GM19025 (cell line): Measurements from ENCODE around the gene UNC5C.

Experiments
- ATAC-seq: cut with Tn5 transposase; IDR thresholded peaks from one replicate; pipeline ENCODE4 v1.9.1; 2021; ENCODE audit warnings: mild to moderate bottlenecking, low read depth, moderate library complexity; ENCODE audit not compliant: unreplicated experiment

The UNC5C gene

DNA sequence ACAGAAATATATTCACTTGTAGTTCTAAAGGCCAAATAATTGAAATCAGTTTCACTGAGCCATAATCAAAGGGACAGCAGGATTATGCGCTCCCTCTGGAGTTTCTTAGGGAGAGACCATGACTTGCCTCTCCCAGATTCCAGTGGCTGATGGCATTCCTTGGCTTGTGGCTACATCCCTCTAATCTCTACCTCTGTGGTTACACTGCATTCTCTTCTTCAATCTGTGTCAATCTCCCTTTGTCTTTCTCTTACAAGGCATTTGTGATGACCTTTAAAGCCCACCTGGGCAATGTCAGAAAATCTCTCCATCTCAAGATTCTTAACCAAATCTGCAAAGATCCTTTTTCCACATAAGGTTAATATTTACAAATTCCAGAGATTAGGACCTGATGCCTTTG is 260.2 kb downstream of the UNC5C start:
- ATAC-seq, result no peak

DNA sequence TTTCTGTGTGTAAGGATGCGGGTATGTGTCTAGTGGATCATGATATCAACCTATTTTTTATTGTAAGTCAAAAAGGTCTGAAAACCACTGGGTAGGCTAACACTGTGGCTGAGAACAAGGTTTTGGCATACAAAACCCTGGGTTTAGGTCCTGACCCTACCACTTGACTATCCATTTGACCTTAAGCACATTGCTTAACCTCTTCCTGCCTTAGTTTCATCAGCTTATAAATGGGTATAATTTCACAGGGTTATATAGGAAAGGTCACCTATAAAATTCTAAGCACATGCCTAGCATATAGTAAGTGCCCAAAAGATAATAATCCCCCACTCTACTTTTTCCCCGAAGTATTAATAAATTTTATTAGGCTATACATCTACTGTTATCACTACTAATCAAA is 263.0 kb downstream of the UNC5C start:
- no peak for ATAC-seq

DNA sequence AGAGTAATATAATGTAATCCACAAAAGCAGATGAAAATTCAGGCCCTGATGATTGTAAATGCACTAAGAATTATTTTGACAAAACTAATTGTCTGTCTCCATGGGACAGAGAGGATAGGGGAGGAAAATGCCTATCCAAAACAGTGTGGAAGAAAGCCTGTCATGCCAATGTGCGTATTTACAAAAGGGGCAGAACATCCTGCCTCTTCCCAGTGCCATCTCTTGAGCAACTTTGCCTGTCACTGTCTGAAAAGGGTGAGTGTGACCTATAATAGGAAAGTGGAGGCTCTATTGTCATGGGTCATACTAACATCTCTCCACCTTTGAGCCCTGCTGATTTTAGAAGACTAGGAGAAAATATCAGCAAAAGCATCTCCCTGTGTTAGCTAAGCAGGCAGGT is 264.1 kb downstream of the UNC5C start:
- ATAC-seq, result no peak

DNA sequence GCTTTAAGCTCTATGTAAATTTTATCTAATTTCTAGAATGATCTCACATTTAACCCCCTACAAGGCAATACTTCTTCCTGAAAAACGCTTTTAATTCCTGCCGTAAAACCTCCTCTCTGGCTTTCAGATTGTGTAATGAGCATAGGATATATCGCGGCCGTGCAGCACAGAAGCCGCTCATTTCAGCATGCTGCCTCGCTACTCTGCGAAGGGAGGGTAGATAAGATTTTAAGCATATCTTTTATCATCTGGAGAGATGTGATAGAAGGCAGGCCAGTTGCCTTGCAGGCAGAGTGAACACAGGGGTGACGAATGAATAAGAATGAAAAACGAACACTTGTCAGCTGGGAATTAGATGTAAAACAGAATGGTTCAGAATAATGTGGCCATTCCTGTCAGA is 265.5 kb downstream of the UNC5C start:
- no peak for ATAC-seq

DNA sequence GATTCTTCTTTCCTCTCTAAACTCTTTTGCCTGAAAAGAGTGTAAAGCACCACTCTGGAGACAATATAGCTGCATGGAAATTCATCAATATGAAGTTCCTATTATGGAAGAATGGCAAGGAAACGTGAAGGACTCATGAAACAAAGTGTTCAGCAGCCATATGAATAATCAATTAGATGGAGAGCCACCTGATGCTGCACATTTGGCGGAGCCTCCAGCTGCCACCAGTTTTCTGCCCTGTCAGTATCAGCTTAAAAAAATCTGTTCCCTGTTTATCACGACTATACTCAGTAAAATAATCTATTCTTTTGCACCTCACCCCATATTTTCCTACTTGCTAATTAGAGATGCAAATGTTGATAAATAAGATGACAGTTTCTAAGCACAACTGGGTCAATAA is 276.0 kb downstream of the UNC5C start:
- ATAC-seq, result no peak

DNA sequence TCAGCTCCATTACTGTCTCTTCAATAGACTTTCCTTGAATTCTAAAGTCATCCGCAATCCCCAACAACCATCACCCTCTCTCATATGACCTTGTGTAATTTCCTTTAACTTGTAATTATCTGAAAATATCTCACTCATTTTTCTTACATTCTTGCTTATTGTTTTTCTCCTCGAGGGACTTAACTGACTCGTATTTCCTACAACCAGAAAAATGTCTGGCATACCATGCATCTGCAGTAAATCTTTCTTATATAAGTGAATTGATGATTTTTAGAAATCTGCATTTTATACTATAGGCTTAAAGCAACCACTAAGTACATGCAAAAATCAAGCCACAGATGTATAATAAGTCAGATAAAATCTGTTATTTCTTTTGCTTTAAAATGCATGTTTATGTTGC is 276.7 kb downstream of the UNC5C start:
- ATAC-seq, result no peak

DNA sequence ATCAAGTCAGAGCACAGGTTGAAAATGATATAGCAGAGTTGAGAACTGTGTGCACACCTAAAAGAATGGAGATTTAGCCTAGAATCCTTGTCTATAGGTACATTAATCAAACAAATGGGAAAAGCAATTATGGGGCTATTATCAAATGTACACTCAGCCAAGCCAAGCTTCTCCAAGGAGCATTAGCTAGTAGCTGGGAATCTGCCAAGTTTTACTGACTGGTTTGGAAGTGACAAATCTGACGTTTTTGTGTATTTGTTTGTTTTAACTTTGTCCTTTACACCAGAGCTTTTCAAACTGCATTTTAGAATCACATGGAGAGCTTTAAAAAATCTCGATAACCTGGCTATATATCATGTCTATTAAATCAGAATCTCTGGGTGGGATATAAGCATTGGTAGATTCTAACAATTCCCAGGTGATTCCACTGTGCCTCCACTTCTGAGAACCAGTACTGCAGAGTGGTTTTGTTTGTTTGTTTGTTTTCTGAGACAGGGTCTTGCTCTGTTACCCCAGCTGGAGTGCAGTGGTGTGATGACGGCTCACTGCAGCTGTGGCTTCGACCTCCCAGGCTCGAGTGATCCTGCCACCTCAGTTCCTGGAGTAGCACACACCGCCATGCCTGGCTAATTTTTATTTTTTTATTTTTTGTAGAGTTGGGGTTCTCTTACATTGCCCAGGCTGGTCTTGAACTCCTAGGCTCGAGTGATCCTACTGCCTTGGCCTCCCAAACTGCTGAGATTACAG is 279.8 kb downstream of the UNC5C start:
- no peak for ATAC-seq

DNA sequence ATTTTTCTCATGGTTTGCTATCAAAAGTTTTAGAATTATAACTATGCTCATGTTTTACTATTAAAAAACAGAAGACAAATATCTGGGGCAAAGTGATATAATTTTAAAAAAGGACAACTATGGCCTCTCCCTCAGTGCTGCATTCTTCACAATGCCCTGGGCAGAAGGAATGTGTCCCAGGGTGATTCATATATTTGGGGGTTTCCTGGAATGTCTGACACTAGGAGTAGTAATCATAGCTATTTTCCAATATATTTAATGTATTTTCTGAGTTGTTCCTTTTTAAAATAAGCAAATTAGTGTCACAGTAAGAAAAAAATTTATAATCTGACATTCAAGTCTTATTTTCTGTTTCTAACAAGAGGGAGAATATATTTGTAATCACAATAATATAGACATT is 281.7 kb downstream of the UNC5C start:
- no peak for ATAC-seq

DNA sequence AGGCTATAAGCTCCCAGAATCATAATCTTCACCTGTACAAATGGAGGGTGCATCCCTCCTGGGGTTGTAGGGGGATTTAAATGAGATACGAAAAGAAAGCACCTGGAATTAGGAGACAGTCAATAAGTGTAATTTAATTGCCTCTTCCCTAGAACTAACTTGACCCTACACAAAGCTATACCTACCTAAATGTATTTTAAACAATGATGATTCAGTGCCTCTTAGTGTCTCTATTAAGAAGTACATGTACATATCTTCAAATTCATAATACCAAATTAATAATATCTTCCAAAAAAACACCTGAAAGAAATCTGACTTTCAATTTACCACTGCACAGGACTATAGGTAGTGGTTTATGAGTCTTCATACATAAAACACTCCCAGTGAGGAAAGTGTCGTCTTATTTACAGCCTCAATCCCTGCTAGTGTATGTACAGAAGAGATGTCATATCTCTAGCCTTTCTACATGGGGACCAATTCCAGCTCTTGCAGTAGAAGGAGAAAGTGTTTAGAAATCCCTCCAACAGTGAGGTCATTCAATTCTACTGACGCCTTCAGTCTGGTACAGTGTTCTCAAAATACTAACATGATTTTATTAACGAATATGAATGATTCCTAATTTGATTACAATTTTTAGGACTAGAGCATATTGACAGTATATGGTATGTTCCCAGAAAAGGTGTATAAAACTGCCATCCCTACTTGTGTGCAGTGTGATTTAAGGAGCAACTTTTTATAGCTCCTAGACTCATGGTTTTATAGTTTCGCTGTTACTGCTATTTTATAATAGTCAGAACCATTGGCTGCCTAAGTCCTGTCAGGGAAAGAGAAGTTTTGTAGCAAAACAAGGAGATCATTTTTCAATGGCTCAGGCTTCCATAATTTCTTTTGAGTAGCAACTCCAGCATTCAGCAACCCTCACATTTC is 282.7 kb downstream of the UNC5C start:
- ATAC-seq, result no peak

DNA sequence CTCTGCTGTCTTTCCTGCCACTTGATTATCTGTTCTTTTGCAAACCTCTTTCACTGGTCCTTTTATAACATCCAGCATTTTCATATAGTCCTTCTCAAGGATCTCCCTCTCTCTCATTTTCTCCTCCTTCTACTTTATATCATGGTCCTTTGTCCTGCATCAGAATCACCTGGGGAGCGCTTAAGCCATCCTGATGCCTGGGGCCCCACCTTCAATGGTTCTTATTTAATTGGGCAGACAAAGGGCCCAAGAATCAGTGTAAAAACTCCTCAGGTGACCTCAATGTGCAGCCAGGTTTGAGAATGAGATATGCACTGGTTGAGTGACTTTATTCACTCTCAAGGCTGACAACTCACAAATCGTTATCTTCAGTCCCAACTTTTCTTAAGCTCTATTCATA is 283.9 kb downstream of the UNC5C start:
- no peak for ATAC-seq

DNA sequence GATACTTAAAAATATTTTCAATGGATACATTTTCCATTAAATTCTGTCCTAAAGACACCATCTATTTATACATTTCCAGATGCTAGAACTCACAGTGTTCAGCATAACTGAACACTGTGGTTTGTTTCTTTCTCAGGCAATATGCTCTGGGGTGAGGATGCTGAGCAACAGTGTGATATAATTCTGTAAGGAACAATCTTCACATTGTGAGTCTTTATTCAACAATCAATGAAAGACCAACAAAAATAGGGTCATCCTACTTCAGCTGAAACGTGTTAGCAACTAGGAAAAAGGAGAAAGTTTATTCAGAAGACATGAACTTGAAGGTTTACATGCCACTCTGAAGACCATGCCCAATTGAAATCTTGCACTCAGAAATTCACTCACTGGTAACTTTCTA is 284.8 kb downstream of the UNC5C start:
- ATAC-seq, result no peak

DNA sequence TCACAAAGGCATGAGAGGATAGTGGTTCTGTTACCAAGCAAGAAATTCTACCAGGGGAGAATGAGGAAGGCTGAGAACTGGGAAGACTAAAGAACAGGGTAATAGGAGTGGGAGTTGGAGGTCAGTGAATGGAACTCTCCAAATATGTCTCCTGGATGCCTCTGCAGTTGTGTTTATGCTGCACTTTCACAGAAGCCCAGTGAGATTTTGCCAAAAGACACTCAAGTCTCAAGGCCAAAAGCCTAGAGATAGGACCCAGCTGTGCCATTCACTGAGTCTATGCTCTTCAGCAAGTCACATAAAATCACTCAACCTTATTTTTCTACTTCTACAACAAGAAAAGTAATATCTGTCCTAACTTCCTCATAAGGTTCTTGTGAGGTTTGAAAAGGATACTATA is 285.4 kb downstream of the UNC5C start:
- no peak for ATAC-seq

DNA sequence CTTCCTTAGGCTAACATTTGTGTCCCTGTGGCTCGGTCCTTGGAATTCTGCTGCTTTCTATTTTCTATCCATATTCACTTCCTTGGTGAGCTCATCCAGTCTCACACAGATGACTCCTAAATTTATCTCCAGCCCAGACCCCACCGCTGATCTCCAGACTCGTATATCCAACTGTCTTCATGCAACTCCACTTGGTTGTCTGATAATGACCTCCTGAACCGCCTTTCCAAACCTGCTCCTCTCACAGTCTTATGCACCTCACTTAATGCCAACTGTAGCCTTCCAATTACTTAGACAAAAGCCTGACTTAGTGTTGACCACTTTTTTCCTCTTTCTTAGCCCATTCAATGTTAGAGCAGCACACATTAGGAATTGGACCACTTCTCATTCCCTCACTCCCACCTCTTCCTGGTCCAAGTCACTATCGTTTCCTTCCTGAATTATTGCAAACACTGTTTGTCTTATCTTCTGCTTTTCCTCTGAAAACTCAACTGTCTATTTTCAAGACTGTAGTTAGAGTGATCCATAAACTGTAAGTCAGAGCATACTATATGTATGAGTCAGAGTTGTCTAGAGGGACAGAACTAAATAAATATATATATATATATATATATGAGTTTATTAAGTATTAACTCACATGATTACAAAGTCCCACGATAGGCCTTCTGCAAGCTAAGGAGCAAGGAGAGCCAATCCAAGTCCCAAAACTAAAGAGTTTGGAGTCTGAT is 292.5 kb downstream of the UNC5C start:
- no peak for ATAC-seq

DNA sequence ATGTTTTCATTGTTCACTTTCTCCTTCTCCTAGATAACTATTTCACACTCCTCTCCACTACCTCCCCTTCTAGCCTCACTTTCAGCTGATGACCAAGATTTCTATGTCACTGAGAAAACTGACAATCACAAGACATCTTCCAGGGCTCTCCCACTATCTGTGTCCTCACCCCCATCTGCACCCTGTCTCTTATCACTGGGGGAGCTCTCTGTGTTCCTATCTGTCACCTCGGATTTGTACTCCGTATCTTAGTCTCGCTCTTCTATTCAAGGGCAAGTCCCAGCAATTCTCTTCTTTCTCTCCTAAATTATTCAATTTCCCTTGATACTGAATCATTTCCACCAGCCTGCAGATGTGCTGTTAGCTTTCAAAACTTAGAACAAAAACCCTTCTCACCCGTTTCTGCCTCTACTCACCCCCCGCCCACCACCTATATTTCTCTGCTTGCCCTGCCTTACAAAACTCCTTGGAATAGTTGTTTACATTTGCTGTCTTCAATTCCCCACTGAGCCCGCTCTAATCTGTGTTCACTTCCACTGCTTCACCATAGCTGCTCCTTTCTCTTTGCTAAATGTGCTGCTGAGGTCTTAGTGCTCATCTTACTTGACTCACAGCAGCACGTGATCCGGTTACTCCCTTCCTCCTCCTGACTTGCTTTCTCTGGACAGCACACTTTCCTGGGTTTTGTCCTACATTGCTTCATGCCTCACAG is 293.2 kb downstream of the UNC5C start:
- no peak for ATAC-seq

DNA sequence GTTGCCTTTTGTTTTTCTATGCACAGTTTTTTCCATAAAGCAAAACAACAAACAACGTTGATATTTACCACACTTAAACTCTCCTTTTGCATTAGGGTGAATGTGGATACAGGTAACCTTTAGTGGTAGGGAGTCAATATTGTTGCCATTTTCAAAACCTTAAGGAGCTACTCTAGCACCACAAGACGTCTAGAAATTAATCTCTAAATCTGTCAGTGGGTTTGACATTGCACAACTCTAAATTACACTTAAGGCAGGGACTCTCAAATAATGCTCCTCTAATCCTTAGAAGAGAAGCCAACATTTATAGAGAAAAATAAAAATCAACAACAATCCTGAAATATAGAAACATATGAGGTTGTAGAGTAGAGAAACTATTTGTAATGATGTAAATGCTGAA is 297.2 kb downstream of the UNC5C start:
- ATAC-seq, result no peak

DNA sequence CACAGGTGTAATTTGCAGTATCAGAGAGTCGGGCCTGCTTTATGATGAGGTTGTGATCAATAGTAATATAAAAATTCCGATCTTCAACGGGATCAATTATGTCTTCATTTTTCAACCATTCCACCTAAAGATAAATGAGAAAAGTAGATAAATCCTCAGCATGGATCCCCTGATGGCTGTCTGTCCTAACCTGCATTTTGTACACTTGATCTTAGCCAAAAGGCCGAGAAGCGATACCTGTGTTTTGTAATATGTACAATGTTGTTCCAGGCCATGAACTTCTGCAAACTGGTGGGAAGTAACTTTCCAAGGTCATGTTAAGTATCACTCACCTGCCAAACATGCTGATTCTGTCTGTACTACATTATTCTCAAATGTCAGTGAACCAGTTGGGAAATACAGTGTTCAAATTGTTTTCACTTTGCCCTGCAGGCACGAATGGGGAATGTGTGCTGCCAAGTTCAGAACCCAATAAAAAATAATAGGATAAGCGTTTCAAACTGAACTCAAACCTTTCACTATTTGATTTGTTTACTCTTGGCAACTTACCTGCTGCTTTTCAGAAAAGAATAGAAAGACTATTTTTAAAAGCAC is 298.1 kb downstream of the UNC5C start:
- ATAC-seq, result no peak

DNA sequence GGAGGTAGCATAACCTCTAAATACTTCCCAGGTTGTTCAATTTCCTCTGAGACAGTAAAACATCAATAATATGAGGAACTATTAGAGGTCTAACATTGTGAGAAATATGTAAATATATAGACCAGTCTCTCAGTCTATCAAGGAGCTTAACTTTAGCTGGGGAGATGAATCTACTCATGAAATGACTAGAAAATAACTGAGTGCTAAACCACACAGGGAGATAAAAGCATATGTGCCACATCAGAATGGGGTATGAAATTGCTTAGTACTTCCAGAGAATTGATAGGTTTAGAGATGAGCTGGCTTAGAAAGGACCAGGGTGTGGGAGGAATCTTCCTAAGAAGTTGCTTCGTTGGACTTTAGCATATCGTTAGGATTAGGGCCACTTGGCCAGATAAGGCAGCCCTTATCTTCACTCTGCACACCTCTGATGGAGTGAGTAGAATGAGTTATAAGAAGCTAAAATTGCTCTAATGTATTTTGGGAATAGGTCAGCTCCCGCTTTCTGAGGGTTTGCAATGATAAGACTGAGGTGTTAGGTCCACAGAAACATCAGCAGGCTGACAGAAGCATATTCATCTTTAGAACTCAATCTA is 299.2 kb downstream of the UNC5C start:
- no peak for ATAC-seq

DNA sequence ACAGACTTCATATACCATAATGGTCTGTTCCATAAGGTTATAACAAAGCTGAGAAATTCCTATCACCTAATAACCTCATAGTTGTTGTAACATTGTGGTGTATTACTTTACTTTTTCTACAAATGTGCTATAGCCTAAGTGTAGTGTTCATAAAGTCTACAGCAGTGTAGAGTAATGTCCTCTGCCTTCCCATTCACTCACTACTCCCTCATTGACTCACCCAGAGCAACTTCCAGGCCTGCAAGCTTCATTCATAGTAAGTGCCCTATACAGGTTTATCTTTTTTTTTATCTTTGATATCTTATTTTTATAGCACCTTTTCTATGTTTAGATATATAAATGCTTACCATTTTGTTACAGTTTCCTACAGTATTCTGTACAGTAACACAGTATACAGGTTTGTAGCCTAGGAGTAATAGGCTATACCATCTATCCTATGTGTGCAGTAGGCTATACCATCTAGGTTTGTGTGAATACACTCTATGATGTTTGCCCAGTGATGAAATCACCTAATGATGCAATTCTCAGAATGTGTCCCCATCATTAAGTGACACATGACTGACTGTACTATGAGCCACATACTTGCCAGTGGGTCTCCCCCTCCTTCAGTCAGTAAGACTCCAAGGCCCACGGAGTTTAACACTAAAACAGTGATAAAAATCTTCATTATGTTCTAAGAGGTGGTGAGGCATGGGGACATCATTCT is 299.9 kb downstream of the UNC5C start:
- ATAC-seq, result no peak

DNA sequence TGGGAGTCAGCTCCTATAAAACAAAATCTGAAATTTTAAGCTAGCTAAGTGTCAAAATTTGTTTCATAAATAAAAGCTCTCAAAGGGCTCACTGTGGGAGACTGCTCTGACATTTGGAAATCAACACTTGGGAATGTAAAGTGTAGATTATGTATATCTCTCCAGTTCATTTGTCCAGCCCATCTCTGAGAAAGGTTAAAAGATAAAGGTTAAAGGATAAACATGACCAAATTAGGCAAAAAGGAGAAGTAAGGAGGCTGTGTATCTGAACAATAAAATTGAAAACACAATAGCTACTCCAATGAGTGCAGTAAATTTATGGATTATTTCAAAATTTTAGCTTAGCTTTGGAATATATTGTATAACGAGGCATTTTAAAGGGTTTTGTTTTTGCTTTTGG is 304.9 kb downstream of the UNC5C start:
- no peak for ATAC-seq
